ENCODE measurements around the gene MINK1.

DNA sequence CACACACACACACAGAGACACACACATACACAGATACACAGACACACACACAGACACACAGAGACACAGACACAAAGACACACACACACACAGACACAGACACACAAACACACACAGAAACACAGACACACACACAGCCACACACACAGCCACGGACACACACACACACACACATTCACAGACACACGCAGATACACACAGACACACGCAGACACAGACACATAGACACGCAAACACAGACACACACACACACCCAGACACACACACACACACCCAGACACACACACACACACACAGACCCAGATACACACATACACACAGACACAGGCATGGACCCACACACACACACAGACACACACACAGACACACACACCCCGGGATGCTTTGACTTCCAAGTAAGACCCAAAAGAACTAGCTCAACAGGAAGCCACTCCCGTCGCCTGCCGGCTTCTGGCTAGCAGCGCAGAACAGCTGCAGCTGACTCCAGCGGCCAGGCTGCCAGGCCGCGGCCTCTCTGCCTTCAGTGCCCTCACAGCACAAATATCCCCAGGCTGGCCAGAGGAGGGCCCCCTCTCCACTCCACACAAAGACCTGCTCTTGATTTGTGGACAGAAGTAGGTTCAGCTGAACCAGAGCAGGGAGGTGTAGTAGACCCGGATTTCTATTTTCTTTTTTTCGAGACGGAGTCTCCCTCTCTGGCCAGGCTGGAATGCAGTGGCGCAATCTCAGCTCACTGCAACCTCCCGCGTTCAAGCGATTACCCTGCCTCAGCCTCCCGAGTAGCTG lies 75.8 kb downstream of the MINK1 start:
- TF ChIP-seq, protein P1, sequence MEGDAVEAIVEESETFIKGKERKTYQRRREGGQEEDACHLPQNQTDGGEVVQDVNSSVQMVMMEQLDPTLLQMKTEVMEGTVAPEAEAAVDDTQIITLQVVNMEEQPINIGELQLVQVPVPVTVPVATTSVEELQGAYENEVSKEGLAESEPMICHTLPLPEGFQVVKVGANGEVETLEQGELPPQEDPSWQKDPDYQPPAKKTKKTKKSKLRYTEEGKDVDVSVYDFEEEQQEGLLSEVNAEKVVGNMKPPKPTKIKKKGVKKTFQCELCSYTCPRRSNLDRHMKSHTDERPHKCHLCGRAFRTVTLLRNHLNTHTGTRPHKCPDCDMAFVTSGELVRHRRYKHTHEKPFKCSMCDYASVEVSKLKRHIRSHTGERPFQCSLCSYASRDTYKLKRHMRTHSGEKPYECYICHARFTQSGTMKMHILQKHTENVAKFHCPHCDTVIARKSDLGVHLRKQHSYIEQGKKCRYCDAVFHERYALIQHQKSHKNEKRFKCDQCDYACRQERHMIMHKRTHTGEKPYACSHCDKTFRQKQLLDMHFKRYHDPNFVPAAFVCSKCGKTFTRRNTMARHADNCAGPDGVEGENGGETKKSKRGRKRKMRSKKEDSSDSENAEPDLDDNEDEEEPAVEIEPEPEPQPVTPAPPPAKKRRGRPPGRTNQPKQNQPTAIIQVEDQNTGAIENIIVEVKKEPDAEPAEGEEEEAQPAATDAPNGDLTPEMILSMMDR (IDR thresholded peaks at IDR 0.05; ENCODE audit: insufficient read depth, low read length) = peak; percentile 54
- no peak for TF ChIP-seq POLR2AphosphoS5 (IDR thresholded peaks at IDR 0.05; ENCODE audit: low read depth)
- TF ChIP-seq GABPA (IDR thresholded peaks at IDR 0.05; ENCODE audit: low read depth) = no peak
- TF ChIP-seq, protein P2, sequence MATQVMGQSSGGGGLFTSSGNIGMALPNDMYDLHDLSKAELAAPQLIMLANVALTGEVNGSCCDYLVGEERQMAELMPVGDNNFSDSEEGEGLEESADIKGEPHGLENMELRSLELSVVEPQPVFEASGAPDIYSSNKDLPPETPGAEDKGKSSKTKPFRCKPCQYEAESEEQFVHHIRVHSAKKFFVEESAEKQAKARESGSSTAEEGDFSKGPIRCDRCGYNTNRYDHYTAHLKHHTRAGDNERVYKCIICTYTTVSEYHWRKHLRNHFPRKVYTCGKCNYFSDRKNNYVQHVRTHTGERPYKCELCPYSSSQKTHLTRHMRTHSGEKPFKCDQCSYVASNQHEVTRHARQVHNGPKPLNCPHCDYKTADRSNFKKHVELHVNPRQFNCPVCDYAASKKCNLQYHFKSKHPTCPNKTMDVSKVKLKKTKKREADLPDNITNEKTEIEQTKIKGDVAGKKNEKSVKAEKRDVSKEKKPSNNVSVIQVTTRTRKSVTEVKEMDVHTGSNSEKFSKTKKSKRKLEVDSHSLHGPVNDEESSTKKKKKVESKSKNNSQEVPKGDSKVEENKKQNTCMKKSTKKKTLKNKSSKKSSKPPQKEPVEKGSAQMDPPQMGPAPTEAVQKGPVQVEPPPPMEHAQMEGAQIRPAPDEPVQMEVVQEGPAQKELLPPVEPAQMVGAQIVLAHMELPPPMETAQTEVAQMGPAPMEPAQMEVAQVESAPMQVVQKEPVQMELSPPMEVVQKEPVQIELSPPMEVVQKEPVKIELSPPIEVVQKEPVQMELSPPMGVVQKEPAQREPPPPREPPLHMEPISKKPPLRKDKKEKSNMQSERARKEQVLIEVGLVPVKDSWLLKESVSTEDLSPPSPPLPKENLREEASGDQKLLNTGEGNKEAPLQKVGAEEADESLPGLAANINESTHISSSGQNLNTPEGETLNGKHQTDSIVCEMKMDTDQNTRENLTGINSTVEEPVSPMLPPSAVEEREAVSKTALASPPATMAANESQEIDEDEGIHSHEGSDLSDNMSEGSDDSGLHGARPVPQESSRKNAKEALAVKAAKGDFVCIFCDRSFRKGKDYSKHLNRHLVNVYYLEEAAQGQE (IDR thresholded peaks at IDR 0.05; ENCODE audit: insufficient replicate concordance, low read depth) = no peak
- TF ChIP-seq SPI1 (IDR thresholded peaks at IDR 0.05; ENCODE audit: borderline replicate concordance, low read depth) = no peak
